GM15510 (cell line): Measurements from ENCODE around the gene CITED1.

ENCODE experiments used
- POLR2A ChIP-seq: IDR thresholded peaks from 3 replicates; pipeline ENCODE4 v1.6.1; 2011; ENCODE audit warnings: borderline replicate concordance; ENCODE audit not compliant: insufficient read length; ENCODE audit errors: extremely low read depth

Gene CITED1

GRCh38 chrX:72305286-72306084 is at the start of gene CITED1:
Gene CITED1 (minus strand): TSS chrX:72305914. CDS start chrX:72302869, 3,045 bp downstream.
- TF ChIP-seq POLR2A, result no peak

GRCh38 chrX:72352786-72353185 is 47.1 kb upstream of the CITED1 start:
- TF ChIP-seq POLR2A, result no peak

DNA sequence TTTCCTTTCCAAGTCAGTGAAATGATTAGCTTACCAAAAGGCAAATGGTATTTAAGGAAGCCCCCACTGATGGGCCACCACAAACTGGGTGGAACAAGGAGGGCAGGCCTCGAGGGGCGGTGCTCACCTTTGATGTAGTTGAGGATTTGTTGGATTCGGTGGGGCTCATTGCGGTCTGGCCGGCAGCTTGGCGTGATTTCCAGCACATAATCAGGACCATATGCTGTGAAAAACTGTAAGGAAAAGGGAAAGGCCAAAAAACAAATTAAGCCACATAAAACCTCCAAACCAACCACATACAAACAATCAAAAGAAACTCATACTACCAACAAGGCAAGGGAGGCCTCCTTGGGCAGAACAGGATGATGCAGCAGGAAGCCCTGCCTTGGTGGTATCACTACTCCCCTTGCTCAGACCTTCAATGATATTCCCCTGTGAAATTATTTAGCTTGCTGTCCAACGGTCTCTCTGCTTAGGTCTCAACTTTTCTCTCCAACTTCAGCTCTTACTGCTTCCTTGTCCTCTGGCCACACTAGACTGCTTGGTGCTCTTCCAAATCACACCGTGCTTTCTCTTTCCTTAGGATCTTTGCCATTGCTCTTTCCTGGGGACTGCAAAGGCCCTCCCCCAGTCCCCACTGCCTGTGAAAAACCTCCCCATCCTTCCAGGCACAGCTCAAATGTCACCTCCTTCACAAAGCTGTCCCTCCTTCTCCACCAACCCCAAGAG is 46.1 kb upstream of the CITED1 start:
- no peak for TF ChIP-seq POLR2A

GRCh38 chrX:72349190-72349589 is 43.5 kb upstream of the CITED1 start:
- TF ChIP-seq POLR2A, result no peak

DNA sequence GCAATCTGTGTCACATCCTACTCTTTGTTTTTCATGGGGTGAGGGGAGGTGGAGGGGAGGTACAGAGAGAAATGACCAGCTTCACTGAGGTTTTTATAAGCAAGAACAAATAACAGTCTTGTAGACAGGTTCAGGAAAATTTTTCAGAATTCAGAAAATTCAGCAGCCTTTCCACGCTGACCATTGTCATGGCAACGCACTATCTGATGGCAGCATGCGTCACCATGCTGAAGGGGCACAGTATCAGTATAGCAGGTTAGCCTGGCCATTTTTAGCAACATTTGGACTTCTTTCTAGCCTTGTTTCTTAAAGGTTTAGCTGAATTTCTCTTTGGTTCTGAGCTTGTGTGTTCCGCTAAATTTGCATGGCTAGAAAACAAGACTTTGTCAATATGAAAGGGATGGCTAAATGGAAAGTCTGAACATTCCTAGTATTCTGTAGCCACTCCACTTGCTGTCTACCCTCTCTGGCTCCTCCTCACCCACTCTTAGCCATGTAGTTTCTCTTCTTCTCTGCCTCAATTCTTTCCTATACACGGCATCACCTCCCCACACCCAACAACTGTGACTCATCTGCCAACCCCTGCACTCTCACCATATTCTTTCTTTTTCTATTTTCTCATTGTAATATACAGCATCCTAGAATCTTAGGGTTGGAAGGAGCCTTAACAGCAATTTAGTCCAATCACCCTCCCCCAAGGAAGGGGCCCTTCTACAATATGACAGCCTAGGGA is 42.7 kb upstream of the CITED1 start:
- TF ChIP-seq POLR2A, result no peak

DNA sequence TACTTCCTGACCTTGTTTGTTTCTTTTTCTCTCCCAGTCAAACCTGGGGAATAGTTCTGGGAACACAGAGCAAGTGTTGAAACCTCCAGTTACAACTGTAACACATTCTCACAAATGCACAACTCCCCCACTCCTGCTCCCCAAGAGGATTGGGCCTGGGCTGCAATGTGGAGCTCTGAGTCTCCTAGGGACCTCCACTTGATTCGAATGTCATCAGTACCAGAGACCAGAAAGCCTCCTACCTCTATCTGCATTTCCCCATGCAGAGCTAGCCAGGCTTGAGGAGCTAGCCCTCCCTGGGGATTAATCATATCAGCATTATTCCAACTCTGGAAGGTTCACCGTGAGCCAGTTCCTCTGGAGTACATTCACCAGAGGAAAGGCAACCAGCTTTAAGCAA is 41.7 kb upstream of the CITED1 start:
- no peak for TF ChIP-seq POLR2A

DNA sequence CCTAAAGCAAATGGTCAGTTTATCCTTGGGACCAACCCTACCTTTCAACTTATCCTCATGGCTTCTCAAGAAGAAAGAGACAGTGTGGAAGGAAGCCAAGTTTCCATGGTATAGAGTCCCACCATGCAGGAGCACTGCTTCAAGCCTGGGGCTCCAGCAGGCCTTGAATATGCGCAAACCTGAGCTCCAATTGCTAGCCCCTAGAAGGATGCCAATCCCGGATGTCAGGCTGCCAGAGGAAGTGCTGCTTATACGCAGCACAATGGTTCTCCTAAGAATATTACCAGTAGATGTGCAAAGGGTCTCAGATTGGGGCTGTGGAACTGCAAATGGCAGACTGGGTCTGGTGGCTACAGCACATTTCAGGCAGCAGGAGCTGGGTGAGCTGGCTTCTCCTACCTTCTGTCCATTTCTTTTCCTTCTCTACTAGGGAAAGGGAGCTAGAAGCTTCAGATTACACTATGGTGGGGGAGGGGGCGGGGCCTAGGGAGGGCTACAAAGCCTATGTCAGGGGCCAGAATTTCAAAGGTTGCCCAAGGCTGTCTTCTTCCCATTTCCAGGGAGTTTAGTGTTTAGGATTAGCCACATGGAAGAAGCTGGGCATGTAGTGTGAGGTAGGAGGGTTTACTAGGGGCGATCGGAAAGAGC is 40.7 kb upstream of the CITED1 start:
- no peak for TF ChIP-seq POLR2A

DNA sequence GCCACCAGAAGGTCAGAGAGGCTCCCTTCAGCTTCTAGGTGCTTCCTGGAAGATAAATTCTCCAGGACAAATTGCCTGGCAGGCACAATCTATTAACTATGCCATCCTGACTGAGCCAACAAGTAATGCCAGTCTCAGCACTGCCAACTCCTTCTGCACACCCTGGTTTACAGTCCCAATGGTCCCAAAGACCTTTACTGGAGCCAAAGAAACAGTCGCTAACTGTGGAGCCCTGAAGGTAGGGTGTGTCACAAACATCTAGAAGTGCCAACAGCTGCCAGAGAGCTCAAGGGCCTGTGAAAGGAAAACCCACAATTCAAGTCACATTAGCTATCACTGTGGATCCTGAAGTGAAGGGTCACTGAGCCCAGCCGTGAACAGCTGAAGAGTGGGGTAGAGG is 34.9 kb upstream of the CITED1 start:
- no peak for TF ChIP-seq POLR2A

GRCh38 chrX:72340041-72340440 is 34.3 kb upstream of the CITED1 start:
- no peak for TF ChIP-seq POLR2A

DNA sequence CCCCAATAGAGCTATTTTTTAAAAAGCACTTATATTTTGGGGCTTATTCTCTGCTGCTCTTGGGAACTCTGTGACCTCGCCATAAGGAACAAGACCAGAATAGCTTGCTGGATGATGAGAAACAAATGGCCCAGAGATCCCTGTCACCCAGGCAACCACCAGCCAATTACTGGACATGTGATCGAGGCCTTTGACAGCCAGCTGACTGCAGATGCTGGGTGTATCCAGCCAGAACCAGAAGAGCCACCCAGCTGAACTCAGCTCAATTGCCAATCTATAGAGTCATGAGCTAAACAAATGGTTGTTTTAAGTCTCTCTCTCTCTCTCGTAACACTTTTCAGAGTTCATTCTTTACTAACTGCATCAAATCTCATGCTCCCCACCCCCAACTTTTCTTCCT is 24.4 kb upstream of the CITED1 start:
- TF ChIP-seq POLR2A, result no peak

GRCh38 chrX:72326605-72327300 is 21.0 kb upstream of the CITED1 start:
- no peak for TF ChIP-seq POLR2A

DNA sequence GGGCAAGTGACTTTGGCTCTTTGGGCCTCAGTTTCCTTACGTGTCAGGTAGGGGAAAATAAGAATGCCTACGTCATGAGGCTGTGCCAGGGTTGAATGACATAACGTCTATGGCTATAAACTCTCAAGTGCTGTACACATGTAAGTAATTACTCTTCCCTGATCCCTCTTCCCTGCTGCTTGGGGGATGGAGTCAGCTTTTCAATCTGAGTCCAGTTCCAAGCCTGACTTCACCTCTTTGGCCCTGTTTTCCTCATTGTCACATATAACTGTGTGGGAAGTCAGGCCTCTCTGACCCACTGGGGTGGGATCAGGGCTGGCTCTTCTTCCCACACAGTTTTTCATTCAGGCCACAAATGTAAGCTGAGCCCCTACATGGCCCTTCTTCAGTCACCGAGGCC is 11.4 kb upstream of the CITED1 start:
- TF ChIP-seq POLR2A, result no peak

DNA sequence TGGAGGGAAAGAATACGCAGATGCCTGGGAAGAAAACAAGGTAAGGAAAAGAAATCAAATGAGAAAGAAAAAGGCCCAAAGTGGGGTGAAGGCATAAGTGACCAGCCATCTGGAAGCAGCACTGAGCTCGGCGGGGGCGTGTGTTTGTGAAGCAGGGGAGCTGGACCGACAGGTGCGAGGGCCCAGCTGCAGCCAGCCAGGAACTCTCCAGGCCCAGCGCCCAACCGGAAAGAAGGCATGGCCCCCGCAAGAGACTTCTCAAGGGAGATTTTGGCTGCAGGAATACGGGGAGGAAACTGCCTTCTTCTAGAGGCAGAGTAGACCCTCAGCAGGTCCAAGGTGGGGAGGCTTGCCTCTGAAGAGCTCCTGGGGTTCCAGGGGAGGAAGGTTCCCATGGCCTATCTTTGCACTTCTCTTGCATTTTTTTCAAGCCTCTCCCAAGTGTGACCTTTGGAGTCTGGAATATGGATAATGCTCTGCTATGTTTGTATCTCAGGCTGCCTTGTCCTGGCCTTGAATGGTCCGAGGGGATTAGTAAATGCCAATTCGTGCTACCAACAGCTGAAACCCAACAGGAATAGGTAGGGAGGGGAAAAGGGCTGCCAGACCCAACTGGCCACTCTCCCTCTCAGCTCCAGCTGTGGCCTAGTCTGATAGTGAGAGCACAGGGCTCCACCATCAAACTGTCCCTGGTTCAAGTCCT is 10.8 kb upstream of the CITED1 start:
- no peak for TF ChIP-seq POLR2A

GRCh38 chrX:72314881-72315280 is 9.2 kb upstream of the CITED1 start:
- no peak for TF ChIP-seq POLR2A
